ENCODE results near the gene TBX2. TPM values are rescaled to one million over a fixed set of nuclear protein-coding genes. Genes with fewer than 3 reads are reported as not detected.

The TBX2 gene
- total and polyA plus RNA-seq, 12 donors = 4.6 to 31.1 (median 11.8) TPM

GRCh38 chr17:61410141-61411010 is 10.7 kb downstream of the TBX2 start:
- intact Hi-C loops (cut with DNase I) = loop anchor here in 8 of 10 donors (2.0 to 10.0 kb wide), 8 partner anchors 142 to 696 kb away; partner anchors contain the start of gene MED13 (in 2 of the 8)
- Histone ChIP-seq H3K36me3 (peaks cover 0 to 8% (median 0%) of the 10 kb centered on the region in 9 donors), H3K27me3 (peaks cover 4 to 84% (median 40%) of the 10 kb centered on the region in 7 donors), H3K27ac (peak overlapping the region in 8 of 10 donors; percentile 53 to 90 (median 86)), H3K4me3 (peak overlapping the region; percentile 2 to 81 (median 63)), H3K9me3 (no peaks in the 10 kb centered on the region), H3K4me1 (peaks cover 8 to 76% (median 55%) of the 10 kb centered on the region in 9 donors)
- WGBS, 2 donors = 7 to 16% methylated on average over 48 of the region's 48 CpGs
- TF ChIP-seq CTCF (IDR thresholded peaks at IDR 0.05) = peak; percentile 41 to 65 (median 56)
- ATAC-seq = peak; percentile 42 to 73 (median 62)
- DNase-seq = peak; percentile 79 to 87

DNA sequence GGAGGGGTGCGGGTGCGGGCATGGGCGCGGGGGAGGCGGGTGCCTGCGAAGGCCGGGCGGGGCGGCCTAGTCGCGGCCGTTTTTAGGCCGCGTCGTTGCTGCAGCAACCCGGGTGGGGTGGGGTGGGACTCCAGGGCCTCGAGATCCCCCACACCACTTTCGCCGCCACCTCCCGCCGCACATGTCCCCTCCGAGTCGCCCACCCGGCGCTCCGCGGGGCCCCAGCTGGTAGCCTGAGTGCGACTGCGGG is 11.3 kb downstream of the TBX2 start:
- peak overlapping the region; percentile 2 to 81 (median 63) for H3K4me3 ChIP-seq
- no peak for DNase-seq
- 2 to 4% methylated on average over 24 to 29 of the region's 29 CpGs for WGBS, 2 donors
- intact Hi-C loops (cut with DNase I) = loop anchor here in 8 of 10 donors (2.0 to 10.0 kb wide), 8 partner anchors 141 to 696 kb away; partner anchors contain the start of gene MED13 (in 2 of the 8)
- no peaks in the 10 kb centered on the region for H3K9me3 ChIP-seq
- peaks cover 8 to 77% (median 53%) of the 10 kb centered on the region in 9 donors for H3K4me1 ChIP-seq
- ATAC-seq = no peak
- peaks cover 0 to 78% (median 35%) of the 10 kb centered on the region in 7 donors for H3K27me3 ChIP-seq
- peak overlapping the region; percentile 41 to 90 (median 84) for H3K27ac ChIP-seq
- peak in 2 of 9 donors; percentile 17 to 30 for TF ChIP-seq CTCF (IDR thresholded peaks at IDR 0.05)
- peaks cover 0 to 3% (median 0%) of the 10 kb centered on the region in 9 donors for H3K36me3 ChIP-seq

DNA sequence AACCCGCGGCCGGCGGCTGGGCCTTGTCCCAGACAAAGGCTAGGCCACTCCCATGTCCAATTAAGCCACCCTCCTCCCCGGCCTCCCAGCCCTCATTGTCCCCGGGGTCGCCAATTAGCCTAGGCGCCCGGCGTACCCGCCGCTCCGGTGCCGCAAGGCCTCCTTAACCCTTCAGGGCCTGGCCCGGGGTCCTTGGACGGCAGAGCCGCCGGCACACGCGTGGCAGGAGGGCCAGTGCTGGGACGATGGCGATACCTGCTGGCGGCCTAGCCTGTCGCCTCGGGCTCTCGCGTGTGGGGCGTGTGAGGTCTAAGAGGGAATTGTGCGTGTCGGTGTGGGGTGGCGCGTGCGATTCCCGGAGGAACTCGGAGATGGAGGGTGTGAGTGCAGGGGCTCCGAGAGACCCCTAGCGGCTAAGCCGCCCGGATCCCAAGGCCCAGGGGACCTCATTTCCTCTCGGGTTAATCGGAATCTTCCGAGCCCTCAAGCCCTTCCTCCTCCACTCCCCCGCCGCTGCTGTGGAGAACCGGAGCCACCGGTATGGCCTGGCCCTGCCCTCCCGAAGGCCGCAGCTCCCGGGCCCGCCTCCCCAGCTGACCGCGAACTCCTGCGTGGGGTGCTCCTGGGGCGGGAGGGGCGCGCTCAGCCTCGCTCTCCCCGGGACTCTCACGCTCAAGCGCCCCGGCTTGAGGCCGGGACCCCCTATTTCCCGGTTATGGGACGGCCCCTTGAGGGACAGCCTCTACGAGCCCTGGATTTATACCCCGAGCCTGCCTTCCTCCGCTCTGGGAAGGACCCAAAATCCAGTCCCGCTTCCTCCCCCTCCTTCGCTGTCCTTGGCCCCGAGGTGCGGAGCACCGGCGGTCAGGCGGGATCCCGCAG is 11.9 kb downstream of the TBX2 start:
- Histone ChIP-seq H3K4me1 (peaks cover 8 to 77% (median 56%) of the 10 kb centered on the region in 9 donors), H3K4me3 (peak overlapping the region; percentile 2 to 81 (median 63)), H3K27me3 (peaks cover 0 to 72% (median 29%) of the 10 kb centered on the region in 7 donors), H3K36me3 (peaks cover 0 to 3% (median 0%) of the 10 kb centered on the region in 9 donors), H3K27ac (peak overlapping the region; percentile 41 to 90 (median 84)), H3K9me3 (no peaks in the 10 kb centered on the region)
- 0 to 2% methylated on average over 72 to 75 of the region's 75 CpGs for WGBS, 2 donors
- DNase-seq (peak; percentile 70 to 73), ATAC-seq (peak; percentile 34 to 65 (median 50))
- peak in 5 of 9 donors; percentile 1 to 36 (median 28) for TF ChIP-seq CTCF (IDR thresholded peaks at IDR 0.05)
- intact Hi-C loops (cut with DNase I) = loop anchor here in 8 of 10 donors (2.0 to 10.0 kb wide), 10 partner anchors 139 to 697 kb away; partner anchors contain the start of gene MED13 (in 2 of the 8)
